SK-N-SH (cell line): ENCODE data around the gene RGS17. TPM values are rescaled to one million over a fixed set of nuclear protein-coding genes. Genes with fewer than 3 reads are reported as not detected.

Experiments used
- CTCF ChIA-PET: fragments of 300-600, 350-600 bp; formaldehyde crosslinking; extraction: SDS; loops from one replicate; lab custom pipeline; 2021; lab: Yijun Ruan, JAX
- POLR2A ChIA-PET: fragments of 350-600 bp; sonication (Branson Sonifier 250); formaldehyde crosslinking; extraction: SDS; loops from one replicate; lab custom pipeline; 2020; ENCODE audit warnings: antibody characterized with exemption, inconsistent platforms; lab: Yijun Ruan, JAX
- DNase-seq: peaks from one replicate; pipeline ENCODE4 v3.0.0; 2012
- H2AFZ ChIP-seq: fragments of 200-600 bp; sonication (generic); 2 replicates; pipeline ENCODE4 v1.8.1; 2016; ENCODE audit warnings: antibody characterized with exemption, mild to moderate bottlenecking, low read depth
- H3F3A ChIP-seq: fragments of 200-600 bp; sonication (generic); replicated peaks from 2 replicates; pipeline ENCODE3; 2016; ENCODE audit warnings: antibody characterized with exemption, mild to moderate bottlenecking; ENCODE audit not compliant: insufficient read depth
- H3K27ac ChIP-seq, 2 experiments: fragments of 200-500 bp in 1 of 2; fragments of 200-600 bp in 1 of 2; sonication (Bioruptor generic) in 1 of 2; sonication (generic), shearing (Covaris generic) in 1 of 2; 2 replicates each; pipeline versions ENCODE4 v1.5.1 to v1.6.1; 2014 to 2016; ENCODE audit warnings: low read depth in 2 of 2, inconsistent platforms in 1 of 2, low read length in 1 of 2, mild to moderate bottlenecking in 1 of 2, mixed read lengths in 1 of 2
- H3K27me3 ChIP-seq: fragments of 200-600 bp; sonication (generic), shearing (Covaris generic); 2 replicates; pipeline ENCODE4 v1.6.1; 2016; ENCODE audit warnings: mixed run types; ENCODE audit not compliant: insufficient read depth
- H3K36me3 ChIP-seq, 2 experiments: fragments of 200-500 bp in 1 of 2; fragments of 200-600 bp in 1 of 2; sonication (Bioruptor generic) in 1 of 2; sonication (generic) in 1 of 2; replicated peaks in 1 of 2; 2 replicates each; pipeline versions ENCODE3 to v1.5.1; 2014 to 2016; ENCODE audit warnings: low read length in 1 of 2, mild to moderate bottlenecking in 1 of 2; ENCODE audit not compliant: insufficient read depth in 2 of 2, control insufficient read depth in 1 of 2
- H3K4me1 ChIP-seq, 2 experiments: fragments of 200-500 bp in 1 of 2; fragments of 200-600 bp in 1 of 2; sonication (Bioruptor generic) in 1 of 2; sonication (generic), shearing (Covaris generic) in 1 of 2; 2 replicates each; pipeline versions ENCODE4 v1.5.1 to v1.6.1; 2014 to 2016; ENCODE audit warnings: low read depth in 1 of 2, low read length in 1 of 2, mixed run types in 1 of 2; ENCODE audit not compliant: insufficient read depth in 2 of 2, control insufficient read depth in 1 of 2
- H3K4me2 ChIP-seq: fragments of 200-600 bp; sonication (generic), shearing (Covaris generic); 2 replicates; pipeline ENCODE4 v1.6.1; 2017; ENCODE audit warnings: mixed run types
- H3K4me3 ChIP-seq, 2 experiments: fragments of 200-500 bp in 1 of 2; fragments of 200-600 bp in 1 of 2; sonication (Bioruptor generic) in 1 of 2; sonication (generic), shearing (Covaris generic) in 1 of 2; 2 replicates each; pipeline versions ENCODE4 v1.5.1 to v1.8.1; 2014 to 2016; ENCODE audit warnings: low read depth in 2 of 2, inconsistent platforms in 1 of 2, low read length in 1 of 2, mild to moderate bottlenecking in 1 of 2, mixed read lengths in 1 of 2, moderate library complexity in 1 of 2
- H3K79me2 ChIP-seq: fragments of 200-600 bp; sonication (generic); 2 replicates; pipeline ENCODE4 v1.8.1; 2017; ENCODE audit warnings: mild to moderate bottlenecking; ENCODE audit not compliant: insufficient read depth
- H3K9ac ChIP-seq: fragments of 200-600 bp; sonication (generic); 2 replicates; pipeline ENCODE4 v1.6.1; 2017; ENCODE audit warnings: mixed run types
- H3K9me2 ChIP-seq: fragments of 200-600 bp; sonication (generic); 2 replicates; pipeline ENCODE4 v1.6.1; 2017; ENCODE audit warnings: mixed run types
- H3K9me3 ChIP-seq: fragments of 200-600 bp; sonication (generic); 2 replicates; pipeline ENCODE4 v1.6.1; 2017; ENCODE audit warnings: mixed run types, mild to moderate bottlenecking, moderate library complexity
- H4K20me1 ChIP-seq: fragments of 200-600 bp; sonication (generic); 2 replicates; pipeline ENCODE4 v1.6.1; 2017; ENCODE audit warnings: mild to moderate bottlenecking, mixed run types; ENCODE audit not compliant: insufficient read depth
- EP300 ChIP-seq, 2 experiments: IDR thresholded peaks; 2 replicates each; pipeline versions ENCODE4 v1.4.0 to v1.6.1; 2012; ENCODE audit warnings: borderline replicate concordance in 1 of 2, low read depth in 1 of 2, low read length in 1 of 2
- FOXJ3 ChIP-seq: sonication (generic); formaldehyde crosslinking; IDR thresholded peaks from 2 replicates; pipeline ENCODE4 v1.5.1; 2020; ENCODE audit warnings: mild to moderate bottlenecking, missing genetic modification reagents
- GABPA ChIP-seq: IDR thresholded peaks from 2 replicates; pipeline ENCODE4 v1.4.0; 2012; ENCODE audit warnings: low read depth, mild to moderate bottlenecking
- GATA2 ChIP-seq: sonication (generic); formaldehyde crosslinking; IDR thresholded peaks from 2 replicates; pipeline ENCODE4 v1.5.0; 2020; ENCODE audit warnings: mild to moderate bottlenecking, missing genetic modification reagents
- JUND ChIP-seq: IDR thresholded peaks from 2 replicates; pipeline ENCODE4 v1.4.0; 2012
- MEF2A ChIP-seq: IDR thresholded peaks from 2 replicates; pipeline ENCODE4 v1.4.0; 2012; ENCODE audit warnings: low read depth, borderline replicate concordance
- MXI1 ChIP-seq: IDR thresholded peaks from 2 replicates; pipeline ENCODE4 v1.6.1; 2012; ENCODE audit warnings: mild to moderate bottlenecking, low read depth, low read length, improper control_type of control experiment
- NFIC ChIP-seq: IDR thresholded peaks from 2 replicates; pipeline ENCODE4 v1.4.0; 2012; ENCODE audit warnings: borderline replicate concordance
- NRF1 ChIP-seq: IDR thresholded peaks from 2 replicates; pipeline ENCODE4 v1.6.1; 2012; ENCODE audit warnings: low read depth, mild to moderate bottlenecking, low read length
- RAD21 ChIP-seq: IDR thresholded peaks from 2 replicates; pipeline ENCODE4 v1.6.1; 2012; ENCODE audit warnings: mild to moderate bottlenecking, low read length
- RCOR1 ChIP-seq: fragments of 150-350 bp; IDR thresholded peaks from 2 replicates; pipeline ENCODE4 v1.6.1; 2017; ENCODE audit warnings: antibody characterized with exemption, low read length
- SIN3A ChIP-seq: IDR thresholded peaks from 2 replicates; pipeline ENCODE4 v1.6.1; 2012; ENCODE audit warnings: low read depth, mild to moderate bottlenecking, low read length, moderate library complexity, borderline replicate concordance
- SMC3 ChIP-seq: IDR thresholded peaks from 2 replicates; pipeline ENCODE4 v1.6.1; 2012; ENCODE audit warnings: low read depth, low read length, improper control_type of control experiment
- TAF1 ChIP-seq: IDR thresholded peaks from 2 replicates; pipeline ENCODE4 v1.6.1; 2012; ENCODE audit warnings: low read depth, mild to moderate bottlenecking, low read length, moderate library complexity, borderline replicate concordance
- TCF12 ChIP-seq: IDR thresholded peaks from 2 replicates; pipeline ENCODE4 v1.4.0; 2012
- TEAD4 ChIP-seq: IDR thresholded peaks from 2 replicates; pipeline ENCODE4 v1.4.0; 2012; ENCODE audit warnings: mild to moderate bottlenecking, borderline replicate concordance; ENCODE audit not compliant: insufficient read depth
- ZBTB33 ChIP-seq: IDR thresholded peaks from 2 replicates; pipeline ENCODE4 v1.4.0; 2012; ENCODE audit warnings: low read depth, borderline replicate concordance
- WGBS: methylation state at CpG from one replicate; pipeline ENCODE4 v1.1.6; 2017; ENCODE audit warnings: low lambda C conversion rate; 5-methylcytosine and 5-hydroxymethylcytosine counted together
- polyA plus RNA-seq, 3 experiments: library from polyadenylated mRNA; depleted of rRNA; stranded (reverse); fragments of >200 nt; gene quantifications; 2 replicates each; pipeline ENCODE4 v1.2.3, GENCODE V29; 2012
- TF ChIP-seq, protein P1 (sequence below): fragments of 200-600 bp; sonication (generic); IDR thresholded peaks from 2 replicates; pipeline ENCODE4 v1.6.1; 2017; ENCODE audit warnings: antibody characterized with exemption, mild to moderate bottlenecking, moderate library complexity
- TF ChIP-seq, protein P2 (sequence below): IDR thresholded peaks from 2 replicates; pipeline ENCODE4 v1.4.0; 2012; ENCODE audit warnings: low read depth, borderline replicate concordance
- TF ChIP-seq, protein P3 (sequence below): IDR thresholded peaks from 2 replicates; pipeline ENCODE4; 2012

Gene RGS17
- polyA plus RNA-seq, 1 of the 3 experiments (the other 2 are of a cell fraction): 1.4 TPM

DNA sequence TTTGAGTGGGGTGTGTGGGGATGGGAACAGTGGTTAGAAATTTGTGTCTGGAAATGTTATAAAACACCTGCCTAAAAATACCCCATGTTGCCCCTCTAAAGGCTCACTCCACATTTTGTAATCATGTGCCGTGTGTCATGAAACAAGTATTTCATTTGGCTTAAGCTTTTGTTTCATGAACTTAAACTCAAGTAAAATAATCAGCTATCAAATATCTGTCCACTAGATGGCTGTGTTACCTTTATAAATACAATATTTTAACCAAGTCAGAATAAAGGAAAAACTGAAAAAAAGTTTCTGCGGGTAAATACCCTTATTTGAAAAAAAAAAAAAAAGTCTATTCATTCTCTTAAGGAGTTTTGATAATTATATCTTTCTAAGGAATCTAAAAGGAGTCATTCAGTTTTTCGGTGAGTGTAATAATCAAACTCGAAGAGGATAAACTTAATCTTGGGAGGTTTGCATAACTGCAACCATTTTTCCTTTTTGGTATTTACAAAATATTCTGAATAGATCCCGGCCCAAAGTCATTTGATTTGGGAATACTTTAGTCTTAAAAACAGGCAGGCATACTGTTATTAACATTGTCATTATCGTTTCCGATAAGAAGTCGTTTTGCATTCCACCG is 98.7 kb downstream of the RGS17 start:
- no peak overlapping the region for H3K9ac ChIP-seq
- H3K27ac ChIP-seq: no peak overlapping the region
- no peaks in the 10 kb centered on the region for H3K79me2 ChIP-seq
- no peaks in the 10 kb centered on the region; a peak in 1 of 4 replicates for H3K4me1 ChIP-seq
- TF ChIP-seq RAD21 (peak; percentile 68), SIN3A (no peak), JUND (no peak), SMC3 (peak; percentile 32; the same call in 1 of the 2 replicates), TAF1 (no peak), ZBTB33 (no peak), FOXJ3 (CRISPR knock-in tag) (no peak), GATA2 (CRISPR knock-in tag) (no peak), TEAD4 (no peak), MEF2A (no peak), EP300 (IDR thresholded peaks at IDR 0.05; ENCODE audit: borderline replicate concordance in 1 of 2, low read depth in 1 of 2, low read length in 1 of 2) (no peak)
- TF ChIP-seq, protein P1, sequence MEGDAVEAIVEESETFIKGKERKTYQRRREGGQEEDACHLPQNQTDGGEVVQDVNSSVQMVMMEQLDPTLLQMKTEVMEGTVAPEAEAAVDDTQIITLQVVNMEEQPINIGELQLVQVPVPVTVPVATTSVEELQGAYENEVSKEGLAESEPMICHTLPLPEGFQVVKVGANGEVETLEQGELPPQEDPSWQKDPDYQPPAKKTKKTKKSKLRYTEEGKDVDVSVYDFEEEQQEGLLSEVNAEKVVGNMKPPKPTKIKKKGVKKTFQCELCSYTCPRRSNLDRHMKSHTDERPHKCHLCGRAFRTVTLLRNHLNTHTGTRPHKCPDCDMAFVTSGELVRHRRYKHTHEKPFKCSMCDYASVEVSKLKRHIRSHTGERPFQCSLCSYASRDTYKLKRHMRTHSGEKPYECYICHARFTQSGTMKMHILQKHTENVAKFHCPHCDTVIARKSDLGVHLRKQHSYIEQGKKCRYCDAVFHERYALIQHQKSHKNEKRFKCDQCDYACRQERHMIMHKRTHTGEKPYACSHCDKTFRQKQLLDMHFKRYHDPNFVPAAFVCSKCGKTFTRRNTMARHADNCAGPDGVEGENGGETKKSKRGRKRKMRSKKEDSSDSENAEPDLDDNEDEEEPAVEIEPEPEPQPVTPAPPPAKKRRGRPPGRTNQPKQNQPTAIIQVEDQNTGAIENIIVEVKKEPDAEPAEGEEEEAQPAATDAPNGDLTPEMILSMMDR: peak; percentile 70
- no peaks in the 10 kb centered on the region for H4K20me1 ChIP-seq
- CTCF ChIA-PET: interaction anchor here (0.5 to 1.7 kb wide), 19 partner anchors 8 to 1243 kb away, joined by 3 to 7 read pairs (median 3); no protein-coding TSS in a partner anchor
- H3K27me3 ChIP-seq: no peaks in the 10 kb centered on the region
- no peaks in the 10 kb centered on the region for H3K9me2 ChIP-seq
- H3K4me2 ChIP-seq: no peak overlapping the region
- WGBS: 72% methylated on average over 9 of the region's 9 CpGs
- peaks cover 9% of the 10 kb centered on the region for H3F3A ChIP-seq
- H2AFZ ChIP-seq: no peak overlapping the region
- POLR2A ChIA-PET: no interaction called here
- DNase-seq: peak; percentile 14
- no peak overlapping the region for H3K4me3 ChIP-seq
- H3K9me3 ChIP-seq: no peaks in the 10 kb centered on the region
- no peaks in the 10 kb centered on the region for H3K36me3 ChIP-seq

GRCh38 chr6:153031335-153031955 is 99.6 kb downstream of the RGS17 start:
- H3K4me1 ChIP-seq: no peaks in the 10 kb centered on the region; a peak in 1 of 4 replicates
- H3K9me2 ChIP-seq: no peaks in the 10 kb centered on the region
- H3K36me3 ChIP-seq: no peaks in the 10 kb centered on the region
- H3K4me2 ChIP-seq: no peak overlapping the region
- H2AFZ ChIP-seq: no peak overlapping the region
- no peaks in the 10 kb centered on the region for H3K9me3 ChIP-seq
- peaks cover 9% of the 10 kb centered on the region for H3F3A ChIP-seq
- no peak for DNase-seq
- no peaks in the 10 kb centered on the region for H3K27me3 ChIP-seq
- 85% methylated on average over 1 of the region's 1 CpG for WGBS
- no peaks in the 10 kb centered on the region for H4K20me1 ChIP-seq
- no peak overlapping the region for H3K4me3 ChIP-seq
- no peak overlapping the region for H3K9ac ChIP-seq
- CTCF ChIA-PET: interaction anchor here (0.5 to 1.7 kb wide), 15 partner anchors 11 to 1244 kb away, joined by 3 to 6 read pairs (median 3); no protein-coding TSS in a partner anchor
- H3K79me2 ChIP-seq: no peaks in the 10 kb centered on the region
- H3K27ac ChIP-seq: no peak overlapping the region
- POLR2A ChIA-PET: no interaction called here
- TF ChIP-seq SIN3A: no peak
- TF ChIP-seq, protein P2, sequence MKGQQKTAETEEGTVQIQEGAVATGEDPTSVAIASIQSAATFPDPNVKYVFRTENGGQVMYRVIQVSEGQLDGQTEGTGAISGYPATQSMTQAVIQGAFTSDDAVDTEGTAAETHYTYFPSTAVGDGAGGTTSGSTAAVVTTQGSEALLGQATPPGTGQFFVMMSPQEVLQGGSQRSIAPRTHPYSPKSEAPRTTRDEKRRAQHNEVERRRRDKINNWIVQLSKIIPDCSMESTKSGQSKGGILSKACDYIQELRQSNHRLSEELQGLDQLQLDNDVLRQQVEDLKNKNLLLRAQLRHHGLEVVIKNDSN: no peak
- TF ChIP-seq, protein P3, sequence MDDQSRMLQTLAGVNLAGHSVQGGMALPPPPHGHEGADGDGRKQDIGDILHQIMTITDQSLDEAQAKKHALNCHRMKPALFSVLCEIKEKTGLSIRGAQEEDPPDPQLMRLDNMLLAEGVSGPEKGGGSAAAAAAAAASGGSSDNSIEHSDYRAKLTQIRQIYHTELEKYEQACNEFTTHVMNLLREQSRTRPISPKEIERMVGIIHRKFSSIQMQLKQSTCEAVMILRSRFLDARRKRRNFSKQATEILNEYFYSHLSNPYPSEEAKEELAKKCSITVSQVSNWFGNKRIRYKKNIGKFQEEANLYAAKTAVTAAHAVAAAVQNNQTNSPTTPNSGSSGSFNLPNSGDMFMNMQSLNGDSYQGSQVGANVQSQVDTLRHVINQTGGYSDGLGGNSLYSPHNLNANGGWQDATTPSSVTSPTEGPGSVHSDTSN: no peak
- TF ChIP-seq TCF12: no peak
- no peak for TF ChIP-seq GABPA
- TF ChIP-seq RCOR1: no peak
- no peak for TF ChIP-seq NFIC
- TF ChIP-seq NRF1: no peak
- TF ChIP-seq MXI1: no peak
- no peak for TF ChIP-seq SMC3
- no peak for TF ChIP-seq EP300 (IDR thresholded peaks at IDR 0.05; ENCODE audit: borderline replicate concordance in 1 of 2, low read depth in 1 of 2, low read length in 1 of 2)
